ENCODE results near the gene ANKK1.

- no peak for TF ChIP-seq CTCF (conservative IDR thresholded peaks at IDR 0.05)
- no peak for TF ChIP-seq ZFX (IDR thresholded peaks at IDR 0.05)
These were observed 3.0 kb upstream of the ANKK1 start for GRCh38 chr11:113384551-113384950.
